GM10266 (cell line): Measurements from ENCODE around the gene ADCY1.

ENCODE experiments used
- DNase-seq: peaks from one replicate; pipeline ENCODE4 v3.0.0; 2012; ENCODE audit errors: extremely low spot score
- CTCF ChIP-seq: IDR thresholded peaks from 2 replicates; pipeline ENCODE4 v1.5.1; 2012; ENCODE audit warnings: mild to moderate bottlenecking, low read depth; ENCODE audit not compliant: control insufficient read depth, insufficient read depth; ENCODE audit errors: missing control alignments

Gene ADCY1

GRCh38 chr7:45601816-45602540 lies 27.8 kb downstream of the ADCY1 start:
- no peak for TF ChIP-seq CTCF
- no peak for DNase-seq

- TF ChIP-seq CTCF, result no peak
- DNase-seq, result no peak
These were observed 31.9 kb downstream of the ADCY1 start for GRCh38 chr7:45606050-45606449.

- TF ChIP-seq CTCF, result no peak
These were observed 32.8 kb downstream of the ADCY1 start for GRCh38 chr7:45606931-45607330.

GRCh38 chr7:45609180-45609579 lies 35.0 kb downstream of the ADCY1 start:
- no peak for TF ChIP-seq CTCF
- no peak for DNase-seq

More at GRCh38 chr7:45606931-45607330, 32.8 kb downstream of the ADCY1 start:
- DNase-seq, result no peak

- DNase-seq, result no peak
- TF ChIP-seq CTCF, result no peak
These were observed 35.9 kb downstream of the ADCY1 start for GRCh38 chr7:45610019-45610418.

GRCh38 chr7:45610660-45611299 lies 36.6 kb downstream of the ADCY1 start:
- DNase-seq, result no peak
- no peak for TF ChIP-seq CTCF

GRCh38 chr7:45617166-45617565 lies 43.0 kb downstream of the ADCY1 start:
- no peak for TF ChIP-seq CTCF
- DNase-seq, result no peak
